HUDEP-2 (cell line): ENCODE measurements around the gene ZPLD1.
A peak's percentile ranks its signal among the peaks of the same experiment; 100 is the strongest.

Experiments
- DNase-seq, 76 experiments: peaks; one replicate each; lab custom pipeline; 2025; ENCODE audit not compliant: unreplicated experiment in 76 of 76; lab: John Stamatoyannopoulos, UW

ZPLD1 gene

DNA sequence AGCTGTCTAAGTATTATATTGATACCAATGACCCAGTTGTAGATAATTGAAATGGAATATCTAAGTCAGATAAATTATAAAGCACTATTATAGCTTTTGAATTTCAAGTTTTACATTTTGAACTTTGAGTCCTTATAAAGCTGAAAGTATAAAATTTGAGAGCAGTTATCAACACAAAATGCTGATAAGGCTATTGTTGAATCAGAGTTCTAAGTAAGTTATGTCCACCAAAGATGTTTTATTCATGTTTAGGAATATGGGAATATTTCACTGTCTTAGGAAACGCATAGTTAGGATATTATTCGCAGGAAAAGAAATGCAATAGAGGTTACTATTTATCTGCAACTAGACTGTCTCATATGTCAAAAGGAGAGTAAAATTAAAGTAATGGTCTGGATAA, 29.4 kb downstream of the ZPLD1 start:
- DNase-seq, result no peak

- DNase-seq, result no peak
These were observed 31.2 kb downstream of the ZPLD1 start for GRCh38 chr3:102466001-102466400.

- no peak for DNase-seq
These were observed 35.3 kb downstream of the ZPLD1 start for GRCh38 chr3:102470066-102470465.

DNA sequence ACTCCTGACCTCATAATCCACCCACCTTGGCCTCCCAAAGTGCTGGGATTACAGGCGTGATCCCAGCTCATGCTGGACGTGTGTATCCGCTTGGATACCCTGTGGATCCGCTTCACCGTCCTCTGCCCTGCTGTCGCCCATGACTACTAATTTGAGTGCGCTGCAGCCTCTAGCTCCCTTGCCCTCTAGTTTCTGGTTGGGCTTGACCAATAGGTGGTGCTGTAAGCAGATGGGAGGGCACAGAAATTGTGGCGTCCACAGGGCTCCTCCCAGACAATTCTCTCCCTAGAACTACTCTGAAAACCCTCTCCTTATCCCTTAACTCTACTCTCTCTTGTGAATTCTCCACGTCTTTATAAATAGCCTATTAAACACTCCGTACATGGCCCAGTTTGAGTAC, 36.2 kb downstream of the ZPLD1 start:
- peak in 4 of 76 experiments; percentile 0 to 2 (median 1) for DNase-seq

- DNase-seq, result no peak
These were observed 36.7 kb downstream of the ZPLD1 start for GRCh38 chr3:102471491-102471890.

DNA sequence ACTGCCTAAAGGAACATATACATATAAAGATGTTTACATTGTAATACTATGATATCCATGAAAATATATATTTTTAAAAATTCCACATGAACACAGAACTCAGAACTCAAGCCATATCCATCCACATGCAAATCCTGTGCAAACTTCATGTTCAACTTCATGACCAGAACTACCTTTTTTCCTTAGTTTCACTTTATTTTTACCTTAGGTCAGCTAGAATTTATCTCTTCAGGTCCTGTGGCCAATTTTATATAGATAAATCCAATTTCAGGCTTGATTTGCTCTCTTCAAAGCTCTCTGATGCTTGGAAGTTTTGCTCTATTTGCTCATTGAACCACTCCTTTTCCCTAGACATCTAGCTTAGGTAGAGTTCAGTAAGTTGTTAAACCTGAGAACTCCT, 38.8 kb downstream of the ZPLD1 start:
- DNase-seq, result no peak

- DNase-seq, result no peak
These were observed 39.4 kb downstream of the ZPLD1 start for GRCh38 chr3:102474207-102474606.

GRCh38 chr3:102476198-102476597, 41.4 kb downstream of the ZPLD1 start:
- no peak for DNase-seq

- DNase-seq, result no peak
These were observed 43.3 kb downstream of the ZPLD1 start for GRCh38 chr3:102478160-102478559.

DNA sequence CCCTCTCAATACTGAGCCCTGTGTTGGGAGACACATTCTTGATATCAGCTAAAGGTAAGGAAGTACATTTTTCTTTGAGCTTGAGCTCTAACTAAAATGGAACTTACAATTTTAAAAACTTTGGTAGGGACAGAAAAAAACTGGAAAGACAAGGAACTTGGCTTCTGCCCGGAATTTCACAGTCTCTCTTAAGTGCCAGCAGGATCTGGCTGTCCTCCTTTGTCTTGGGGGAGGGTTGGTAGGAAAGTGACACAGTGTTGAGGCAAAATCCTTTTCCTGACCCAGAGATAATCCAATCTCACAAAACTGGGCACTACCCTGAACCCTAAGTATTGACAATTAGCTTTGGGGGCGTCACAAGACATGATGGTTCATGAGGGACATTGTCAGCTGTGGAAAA, 45.3 kb downstream of the ZPLD1 start:
- no peak for DNase-seq

DNA sequence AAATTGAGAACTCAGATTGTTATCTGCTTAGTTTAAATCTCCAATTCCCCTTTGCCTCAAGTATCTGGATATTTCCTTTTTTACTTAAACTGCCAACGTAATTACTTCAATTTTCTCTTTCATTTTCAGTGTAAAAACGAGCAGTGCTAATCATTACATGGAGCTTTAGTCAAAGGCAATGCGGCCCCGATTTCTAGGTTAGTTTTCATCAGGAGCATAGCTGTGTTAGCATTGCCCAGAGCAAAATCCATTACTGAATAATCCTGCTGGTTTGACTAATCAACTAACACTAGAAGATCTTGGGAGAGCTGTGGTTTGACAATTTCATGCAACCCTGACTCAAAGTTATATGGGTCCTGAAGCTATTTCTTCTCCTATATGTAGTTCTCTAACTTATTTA, 46.2 kb downstream of the ZPLD1 start:
- no peak for DNase-seq

- no peak for DNase-seq
These were observed 48.7 kb downstream of the ZPLD1 start for GRCh38 chr3:102483556-102483955.

- DNase-seq, result no peak
These were observed 49.5 kb downstream of the ZPLD1 start for GRCh38 chr3:102484363-102484762.

DNA sequence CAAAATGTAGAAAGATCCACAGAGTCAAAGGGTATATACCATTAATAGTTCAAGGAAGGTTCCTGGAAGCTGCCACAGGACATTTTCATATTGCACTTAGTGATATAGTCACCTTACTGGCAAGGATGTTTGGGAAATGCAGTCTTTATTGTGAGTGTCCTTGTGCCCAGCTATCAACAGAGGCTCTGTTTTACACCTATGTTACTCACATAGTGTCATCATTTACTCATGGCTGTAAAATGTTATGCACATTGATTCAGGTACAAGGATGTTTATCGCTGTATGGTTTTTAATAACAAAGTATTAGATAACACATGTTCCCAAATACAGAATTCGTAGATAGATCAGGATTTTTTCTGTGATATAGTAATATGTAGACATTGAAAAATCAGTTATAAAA, 50.9 kb downstream of the ZPLD1 start:
- no peak for DNase-seq

GRCh38 chr3:102488331-102488730, 53.5 kb downstream of the ZPLD1 start:
- no peak for DNase-seq

GRCh38 chr3:102492300-102492699, 57.5 kb downstream of the ZPLD1 start:
- no peak for DNase-seq

DNA sequence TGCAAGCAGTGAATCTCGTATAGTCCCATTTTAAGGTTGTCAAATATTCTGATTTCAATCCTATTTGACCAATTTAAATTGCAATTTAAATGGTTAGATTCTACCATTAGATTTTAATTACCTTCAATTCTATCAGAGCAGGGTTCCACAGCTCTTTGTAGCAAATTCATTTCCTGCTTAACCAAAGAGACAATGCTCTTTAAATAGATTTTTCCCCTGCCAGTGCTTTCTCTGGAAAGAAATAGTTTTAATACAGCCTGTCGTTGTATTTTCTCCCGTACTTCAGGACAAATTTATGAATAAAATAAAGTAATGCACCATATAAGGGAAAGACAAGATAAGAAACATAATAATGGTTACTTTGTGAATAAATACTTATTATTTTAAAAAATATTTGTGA, 62.8 kb downstream of the ZPLD1 start:
- DNase-seq, result no peak

GRCh38 chr3:102505542-102505941, 70.7 kb downstream of the ZPLD1 start:
- no peak for DNase-seq

DNA sequence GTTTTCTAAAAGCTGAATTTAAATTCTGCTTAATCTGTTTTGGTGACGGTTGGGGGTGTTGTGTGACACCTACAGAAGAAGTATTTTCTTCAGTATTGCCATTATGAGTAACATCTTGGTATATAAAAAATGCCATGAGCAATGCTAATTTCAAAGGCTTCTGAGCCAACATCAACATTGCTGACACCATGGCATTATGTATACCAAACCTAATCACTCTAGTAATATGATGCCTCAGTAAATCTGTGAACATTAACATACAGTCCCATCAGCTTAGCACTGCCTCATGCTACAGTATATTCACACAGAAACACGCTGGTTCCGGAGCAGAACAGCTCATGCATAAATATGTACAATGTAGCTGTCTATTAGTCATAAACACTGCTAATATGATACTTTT, 75.8 kb downstream of the ZPLD1 start:
- no peak for DNase-seq

DNA sequence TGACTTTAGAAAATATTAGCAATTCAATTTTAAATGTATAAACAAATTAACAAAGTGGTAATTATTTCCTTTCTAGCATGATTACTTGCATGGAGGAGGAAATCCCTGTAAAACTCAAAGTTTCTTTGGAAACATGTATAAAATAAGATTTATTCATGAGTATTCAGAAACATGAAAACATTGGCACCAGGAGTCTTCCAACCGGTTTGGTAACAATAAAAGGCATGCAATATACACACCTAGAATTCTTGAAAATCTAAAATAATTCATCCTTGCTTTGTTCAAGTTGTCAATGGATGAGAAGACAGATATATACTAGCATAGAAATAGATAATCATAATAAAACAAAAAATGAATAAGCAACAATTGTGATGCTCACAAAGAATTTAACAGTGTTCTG, 76.4 kb downstream of the ZPLD1 start:
- DNase-seq, result no peak

DNA sequence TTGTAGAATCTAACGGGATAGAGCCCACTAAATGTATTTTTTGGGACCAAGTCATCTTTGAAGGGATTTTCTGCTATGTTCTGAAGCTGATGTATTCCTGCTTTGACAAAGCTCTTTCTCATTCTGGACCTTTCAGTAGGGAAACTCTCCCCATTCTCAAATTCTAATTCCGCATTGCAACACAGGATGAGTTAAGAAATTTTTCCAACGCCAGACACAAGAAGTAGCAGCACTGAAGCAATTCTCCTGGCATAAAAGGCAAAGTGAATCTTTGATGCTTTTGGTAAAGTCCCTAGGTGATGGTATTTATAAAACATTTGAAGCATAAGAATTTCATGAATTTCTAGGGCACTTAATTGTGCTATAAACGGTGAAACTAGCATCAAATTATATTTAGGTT, 76.8 kb downstream of the ZPLD1 start:
- no peak for DNase-seq

GRCh38 chr3:102512734-102513504, 78.1 kb downstream of the ZPLD1 start:
- DNase-seq, result no peak

DNA sequence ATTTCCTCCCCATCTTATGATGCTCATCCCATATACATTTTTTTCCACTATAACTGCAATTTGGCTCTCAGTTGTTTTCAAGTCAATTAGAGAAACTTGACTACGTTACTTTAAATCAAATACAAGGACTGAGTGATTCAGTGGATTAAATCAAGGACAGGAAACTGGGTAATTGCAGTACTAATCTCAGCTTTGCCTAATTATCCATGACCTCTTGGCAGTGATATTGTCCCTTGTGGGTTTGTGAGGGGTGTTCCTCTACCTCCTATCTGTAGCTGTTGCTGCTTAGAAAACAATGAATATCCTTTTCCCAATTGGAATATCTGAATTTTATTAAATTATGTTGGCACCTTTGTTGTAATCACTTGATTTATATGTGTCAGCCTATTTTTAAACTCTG, 79.4 kb downstream of the ZPLD1 start:
- DNase-seq, result no peak
